T-cell (primary cell): Measurements from ENCODE around the gene CASQ1. TPM values are rescaled to one million over a fixed set of nuclear protein-coding genes. Genes with fewer than 3 reads are reported as not detected.

Experiments
- ATAC-seq, 4 experiments: fragments of 200-7000 bp in 3 of 4; fragments of 150-1000 bp in 1 of 4; cut with Tn5 transposase; replicated peaks in 1 of 4; 1 replicate in 3 of 4; 2 replicates in 1 of 4; pipeline ENCODE4 v1.10.0; 2021; ENCODE audit warnings: moderate library complexity in 3 of 4, mild to moderate bottlenecking in 2 of 4, moderate number of reproducible peaks in 1 of 4
- CTCF ChIA-PET, 2 donors: fragments of 300-600 bp; sonication (Branson Sonifier 250); formaldehyde crosslinking; loops; one replicate each; lab custom pipeline; 2022; ENCODE audit warnings: antibody characterized with exemption in 2 of 2; lab: Charles Lee
- POLR2A ChIA-PET, 2 donors: fragments of 300-600 bp; sonication (Branson Sonifier 250); formaldehyde crosslinking; loops; one replicate each; lab custom pipeline; 2022; ENCODE audit warnings: antibody characterized with exemption in 2 of 2; lab: Charles Lee
- DNase-seq, 35 experiments: peaks; one replicate each; pipeline versions ENCODE4 v3.0.0 to v3.0.0-alpha.2; 2013 to 2023
- H3K27ac ChIP-seq: one replicate; pipeline ENCODE4 v1.5.1; 2013; ENCODE audit warnings: low read length
- H3K27me3 ChIP-seq, 2 experiments: replicated peaks in 1 of 2; 1 replicate in 1 of 2; 2 replicates in 1 of 2; pipeline versions ENCODE4 v1.6.1 to v1.7.0; 2013; ENCODE audit warnings: low read length in 1 of 2, mixed read lengths in 1 of 2; ENCODE audit not compliant: control insufficient read depth in 2 of 2, insufficient read depth in 2 of 2; ENCODE audit errors: extremely low read depth in 1 of 2
- H3K36me3 ChIP-seq, 2 donors: 1 replicate in 1 of 2; 2 replicates in 1 of 2; pipeline versions ENCODE4 v1.6.1 to v1.7.0; 2013; ENCODE audit warnings: low read length in 1 of 2; ENCODE audit not compliant: control insufficient read depth in 2 of 2, insufficient read depth in 1 of 2; ENCODE audit errors: extremely low read depth in 1 of 2
- H3K4me1 ChIP-seq, 2 experiments: 1 replicate in 1 of 2; 2 replicates in 1 of 2; pipeline versions ENCODE4 v1.6.1 to v1.7.0; 2013; ENCODE audit warnings: low read length in 2 of 2, mixed read lengths in 1 of 2; ENCODE audit not compliant: insufficient read depth in 2 of 2, control insufficient read depth in 1 of 2; ENCODE audit errors: extremely low read depth in 1 of 2
- H3K4me3 ChIP-seq, 2 donors: 1 replicate in 1 of 2; 2 replicates in 1 of 2; pipeline versions ENCODE4 v1.5.1 to v1.7.0; 2013; ENCODE audit warnings: mild to moderate bottlenecking in 2 of 2, low read length in 1 of 2, moderate library complexity in 1 of 2; ENCODE audit not compliant: control insufficient read depth in 1 of 2; ENCODE audit errors: extremely low read depth in 1 of 2
- H3K9me3 ChIP-seq: 2 replicates; pipeline ENCODE4 v1.7.0; 2013
- H3K27ac Mint-ChIP-seq, 2 donors: one replicate each; pipeline ENCODE4 v1.8.0; 2020 to 2021; ENCODE audit warnings: mild to moderate bottlenecking in 2 of 2, mixed read lengths in 2 of 2
- H3K27me3 Mint-ChIP-seq, 2 donors: one replicate each; pipeline ENCODE4 v1.8.0; 2021 to 2022; ENCODE audit warnings: mixed read lengths in 2 of 2
- H3K36me3 Mint-ChIP-seq: one replicate; pipeline ENCODE4 v1.8.0; 2021; ENCODE audit warnings: mixed read lengths
- H3K4me1 Mint-ChIP-seq, 3 donors: one replicate each; pipeline ENCODE4 v1.8.0; 2020 to 2022; ENCODE audit warnings: mixed read lengths in 3 of 3, mild to moderate bottlenecking in 1 of 3
- H3K4me3 Mint-ChIP-seq, 3 donors: one replicate each; pipeline ENCODE4 v1.8.0; 2020 to 2022; ENCODE audit warnings: mild to moderate bottlenecking in 3 of 3, mixed read lengths in 3 of 3, moderate library complexity in 3 of 3
- H3K9me3 Mint-ChIP-seq, 3 donors: one replicate each; pipeline ENCODE4 v1.8.0; 2020 to 2022; ENCODE audit warnings: mixed read lengths in 3 of 3
- whole genome bisulfite sequencing: methylation state at CpG from one replicate; pipeline ENCODE4 v1.1.5; 2013; ENCODE audit warnings: missing lambda C conversion rate; ENCODE audit not compliant: insufficient coverage; 5-methylcytosine and 5-hydroxymethylcytosine counted together
- total RNA-seq, 35 experiments: library from RNA in 6 of 35; stranded (reverse) in 6 of 35; fragments of 120-200 nt in 1 of 35; gene quantifications; one replicate each; pipeline versions ENCODE4 v1.2.1 to v1.2.4 and lab custom pipeline; 2013 to 2026

The CASQ1 gene
- total RNA-seq, 5 donors from 2014 or later (not counting 1 experiment from before 2014, with no cell fraction given) = not detected

DNA sequence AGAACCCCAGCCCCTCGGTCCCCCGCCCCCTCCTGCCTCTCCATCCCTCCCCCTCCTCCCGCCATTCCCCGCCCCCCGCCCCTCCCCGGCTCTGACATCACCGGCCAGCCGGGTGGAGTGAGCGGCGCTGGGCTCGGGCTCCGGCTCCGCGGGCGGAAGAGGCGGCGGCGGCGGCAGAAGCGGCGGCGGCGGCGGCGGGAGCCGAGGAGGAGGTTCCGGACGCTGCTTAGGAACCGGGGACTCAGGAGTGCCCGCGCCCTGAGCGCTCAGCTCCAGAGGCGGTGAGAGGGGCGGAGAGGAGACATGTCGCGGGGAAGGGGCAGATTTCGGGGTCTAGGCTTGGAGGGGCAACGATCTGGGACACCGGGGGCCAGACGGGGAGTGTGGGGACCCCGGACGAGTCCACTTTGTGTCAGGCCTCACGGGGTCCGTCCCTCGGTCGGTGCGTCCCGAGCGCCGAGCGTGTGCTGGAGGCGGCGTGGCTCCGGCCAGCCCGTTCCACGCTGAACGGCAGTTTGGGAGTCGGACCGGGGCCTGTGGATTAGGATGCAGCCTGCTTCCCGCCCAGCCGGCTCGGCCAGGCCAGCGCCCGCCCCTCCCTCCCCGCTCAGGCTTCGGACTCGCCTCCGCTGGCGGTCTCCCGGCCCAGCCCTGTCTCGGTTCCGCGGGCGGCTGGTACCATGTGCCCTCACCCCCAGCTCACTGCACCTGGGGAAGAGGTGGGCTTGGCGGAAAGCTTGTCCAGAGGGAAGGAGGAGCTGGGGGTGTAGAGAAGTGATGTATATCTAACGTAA, 15.1 kb downstream of the CASQ1 start, which contains the start of gene PEA15:
TSS of gene PEA15 (plus strand) at position 143 of the 794 bp plus-strand sequence. CDS start 6,161 bp downstream, outside the sequence.
- H3K27ac Mint-ChIP-seq = peak within 1 kb of the TSS; percentile 87 to 92
- H3K9me3 ChIP-seq = no peaks in the 10 kb centered on the region
- peaks cover 2 to 3% of the 10 kb centered on the region in 2 donors for H3K36me3 ChIP-seq
- H3K27me3 ChIP-seq = no peaks in the 10 kb centered on the region
- ChIA-PET CTCF (interaction anchor here in 1 of 2 donors (0.7 kb wide), 1 partner anchor 1678 kb away, joined by 3 read pairs; no protein-coding TSS in a partner anchor), POLR2A (interaction anchor here (0.6 to 0.7 kb wide), 3 partner anchors 23 to 281 kb away, joined by 3 to 4 read pairs (median 3); no protein-coding TSS in a partner anchor)
- H3K27ac ChIP-seq = peak within 1 kb of the TSS; percentile 81
- peak within 1 kb of the TSS; percentile 82 to 86 (median 85) for H3K4me3 Mint-ChIP-seq
- peak; percentile 83 to 91 (median 86) for ATAC-seq
- DNase-seq = peak; percentile 17 to 79 (median 47)
- H3K27me3 Mint-ChIP-seq = no peaks in the 10 kb centered on the region
- no peaks in the 10 kb centered on the region for H3K9me3 Mint-ChIP-seq
- peaks cover 2 to 25% of the 10 kb centered on the region in 2 experiments for H3K4me1 ChIP-seq
- H3K36me3 Mint-ChIP-seq = no peaks in the 10 kb centered on the region
- peak within 1 kb of the TSS; percentile 90 to 98 for H3K4me3 ChIP-seq
- peaks cover 41 to 43% (median 41%) of the 10 kb centered on the region in 3 donors for H3K4me1 Mint-ChIP-seq
- whole genome bisulfite sequencing = under 1% methylated on average over 57 of the region's 76 CpGs

DNA sequence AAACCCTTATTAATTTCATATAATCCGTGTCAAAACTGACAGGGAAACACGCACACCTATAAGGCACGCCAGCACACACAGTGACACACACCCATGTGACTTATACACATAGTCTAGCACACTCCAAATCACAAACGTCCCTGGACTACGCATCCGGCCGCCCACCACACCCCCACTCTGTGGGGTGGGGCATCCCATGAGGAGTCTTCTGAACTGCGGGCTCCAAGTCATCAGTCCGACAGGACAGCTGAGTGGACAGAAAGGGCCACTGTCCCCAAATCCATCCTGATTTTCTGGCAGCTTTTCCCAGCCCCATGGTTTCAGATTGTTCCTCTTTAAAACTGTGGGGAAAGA, 15.6 kb downstream of the CASQ1 start:
- no peaks in the 10 kb centered on the region for H3K36me3 Mint-ChIP-seq
- H3K27me3 Mint-ChIP-seq = no peaks in the 10 kb centered on the region
- H3K4me1 Mint-ChIP-seq = peaks cover 41 to 43% (median 41%) of the 10 kb centered on the region in 3 donors
- POLR2A ChIA-PET = interaction anchor here (0.6 to 0.7 kb wide), 3 partner anchors 54 to 282 kb away, joined by 3 to 4 read pairs (median 4); no protein-coding TSS in a partner anchor
- Histone ChIP-seq H3K4me1 (peaks cover 2 to 25% of the 10 kb centered on the region in 2 experiments), H3K4me3 (peak overlapping the region; percentile 90 to 98), H3K27me3 (no peaks in the 10 kb centered on the region), H3K9me3 (no peaks in the 10 kb centered on the region), H3K27ac (peak overlapping the region; percentile 81), H3K36me3 (peaks cover 2 to 3% of the 10 kb centered on the region in 2 donors)
- ATAC-seq (peak; percentile 50 to 64 (median 60)), DNase-seq (peak in 30 of 35 experiments; percentile 8 to 68 (median 28))
- peak overlapping the region; percentile 87 to 92 for H3K27ac Mint-ChIP-seq
- H3K9me3 Mint-ChIP-seq = no peaks in the 10 kb centered on the region
- CTCF ChIA-PET = interaction anchor here in 1 of 2 donors (0.7 kb wide), 1 partner anchor 1679 kb away, joined by 3 read pairs; no protein-coding TSS in a partner anchor
- H3K4me3 Mint-ChIP-seq = peak overlapping the region; percentile 82 to 86 (median 85)
- WGBS = 20% methylated on average over 7 of the region's 9 CpGs

DNA sequence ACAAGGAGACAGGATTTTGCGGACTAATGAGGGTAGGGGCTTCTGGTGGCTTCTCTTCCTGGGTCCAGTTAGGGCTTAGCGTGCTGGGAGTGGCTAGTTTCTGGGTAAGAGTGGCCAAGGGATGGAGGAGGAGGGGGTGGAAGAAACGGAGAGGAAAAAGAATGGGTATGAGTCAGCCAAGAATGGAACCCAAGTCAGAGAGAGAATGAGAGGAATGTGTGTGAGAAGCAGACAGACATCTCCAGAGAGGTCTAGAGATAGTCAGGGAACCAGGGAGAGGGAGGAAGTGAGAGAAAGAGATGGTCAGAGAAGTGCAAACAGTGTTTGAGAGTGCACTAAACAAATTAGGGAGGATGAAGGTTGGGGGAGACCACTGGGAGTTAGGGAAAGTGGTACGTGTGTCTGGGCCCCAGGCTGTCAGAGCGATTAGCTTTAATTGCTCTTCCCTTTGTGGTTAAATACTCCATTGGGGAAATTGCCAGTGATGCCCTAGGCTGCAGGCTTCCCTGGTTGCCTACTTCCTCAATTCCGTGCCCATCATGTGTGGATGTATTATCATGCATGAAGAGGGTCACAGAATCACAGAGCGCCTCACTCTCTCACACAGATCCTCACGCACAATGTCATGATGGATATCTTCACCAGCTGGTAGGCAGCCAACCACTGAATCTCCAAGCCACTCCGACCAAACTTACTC, 16.2 kb downstream of the CASQ1 start:
- no peaks in the 10 kb centered on the region for H3K9me3 ChIP-seq
- Mint-ChIP-seq H3K27ac (peak overlapping the region; percentile 87 to 92), H3K4me1 (peaks cover 41 to 43% (median 41%) of the 10 kb centered on the region in 3 donors), H3K27me3 (no peaks in the 10 kb centered on the region), H3K4me3 (peak overlapping the region; percentile 82 to 86 (median 85)), H3K36me3 (no peaks in the 10 kb centered on the region), H3K9me3 (no peaks in the 10 kb centered on the region)
- ATAC-seq (no peak), DNase-seq (no peak)
- H3K4me1 ChIP-seq = peaks cover 2 to 25% of the 10 kb centered on the region in 2 experiments
- H3K36me3 ChIP-seq = peaks cover 7 to 8% of the 10 kb centered on the region in 2 donors
- ChIA-PET CTCF (interaction anchor here in 1 of 2 donors (0.7 kb wide), 1 partner anchor 1679 kb away, joined by 3 read pairs; no protein-coding TSS in a partner anchor), POLR2A (interaction anchor here (0.6 to 0.7 kb wide), 3 partner anchors 54 to 282 kb away, joined by 3 to 4 read pairs (median 4); no protein-coding TSS in a partner anchor)
- H3K27me3 ChIP-seq = no peaks in the 10 kb centered on the region
- H3K4me3 ChIP-seq = no peak overlapping the region
- 68% methylated on average over 3 of the region's 9 CpGs for WGBS
- peak overlapping the region; percentile 81 for H3K27ac ChIP-seq

DNA sequence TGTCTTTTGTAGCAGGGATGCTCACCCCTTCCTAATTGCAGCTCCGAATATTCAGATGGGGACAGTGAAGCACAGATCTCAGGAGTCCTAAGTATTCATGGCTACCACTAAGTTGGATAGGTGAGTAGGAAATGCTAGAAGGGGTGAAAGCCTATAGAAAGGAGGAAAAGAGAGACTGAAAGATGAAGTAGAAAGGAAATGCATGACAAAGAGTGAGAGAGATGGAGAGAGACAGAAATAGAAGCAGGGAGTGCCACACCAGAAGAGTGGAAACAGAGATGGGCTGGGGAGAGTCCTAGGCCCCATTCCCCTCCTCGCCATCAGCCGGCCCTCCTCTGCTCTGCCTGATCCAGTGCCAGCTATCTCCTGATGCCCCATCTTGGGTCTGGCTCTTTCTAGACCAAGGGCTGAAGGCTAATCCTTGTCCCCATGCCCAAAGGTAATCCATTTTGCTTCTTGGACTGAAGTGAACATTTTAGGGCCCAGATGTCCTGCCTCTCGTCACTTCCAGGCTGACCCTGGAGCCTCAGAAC, 16.8 kb downstream of the CASQ1 start:
- H3K4me1 Mint-ChIP-seq = peaks cover 41 to 43% (median 41%) of the 10 kb centered on the region in 3 donors
- H3K36me3 Mint-ChIP-seq = peaks cover 2% of the 10 kb centered on the region
- CTCF ChIA-PET = interaction anchor here in 1 of 2 donors (0.8 kb wide), 1 partner anchor 45 kb away, joined by 3 read pairs; no protein-coding TSS in a partner anchor
- H3K27me3 Mint-ChIP-seq = no peaks in the 10 kb centered on the region
- H3K27me3 ChIP-seq = no peaks in the 10 kb centered on the region
- no peak for ATAC-seq
- H3K9me3 ChIP-seq = no peaks in the 10 kb centered on the region
- peaks cover 2 to 25% of the 10 kb centered on the region in 2 experiments for H3K4me1 ChIP-seq
- DNase-seq = no peak
- peak overlapping the region; percentile 82 to 86 (median 85) for H3K4me3 Mint-ChIP-seq
- no peak overlapping the region for H3K4me3 ChIP-seq
- no peak overlapping the region for H3K27ac ChIP-seq
- peak overlapping the region; percentile 12 to 87 for H3K27ac Mint-ChIP-seq
- no peaks in the 10 kb centered on the region for H3K9me3 Mint-ChIP-seq
- POLR2A ChIA-PET = interaction anchor here in 1 of 2 donors (0.5 kb wide), 1 partner anchor 1190 kb away, joined by 4 read pairs; no protein-coding TSS in a partner anchor
- H3K36me3 ChIP-seq = peaks cover 7 to 14% of the 10 kb centered on the region in 2 donors
- WGBS = 100% methylated on average over 2 of the region's 4 CpGs

DNA sequence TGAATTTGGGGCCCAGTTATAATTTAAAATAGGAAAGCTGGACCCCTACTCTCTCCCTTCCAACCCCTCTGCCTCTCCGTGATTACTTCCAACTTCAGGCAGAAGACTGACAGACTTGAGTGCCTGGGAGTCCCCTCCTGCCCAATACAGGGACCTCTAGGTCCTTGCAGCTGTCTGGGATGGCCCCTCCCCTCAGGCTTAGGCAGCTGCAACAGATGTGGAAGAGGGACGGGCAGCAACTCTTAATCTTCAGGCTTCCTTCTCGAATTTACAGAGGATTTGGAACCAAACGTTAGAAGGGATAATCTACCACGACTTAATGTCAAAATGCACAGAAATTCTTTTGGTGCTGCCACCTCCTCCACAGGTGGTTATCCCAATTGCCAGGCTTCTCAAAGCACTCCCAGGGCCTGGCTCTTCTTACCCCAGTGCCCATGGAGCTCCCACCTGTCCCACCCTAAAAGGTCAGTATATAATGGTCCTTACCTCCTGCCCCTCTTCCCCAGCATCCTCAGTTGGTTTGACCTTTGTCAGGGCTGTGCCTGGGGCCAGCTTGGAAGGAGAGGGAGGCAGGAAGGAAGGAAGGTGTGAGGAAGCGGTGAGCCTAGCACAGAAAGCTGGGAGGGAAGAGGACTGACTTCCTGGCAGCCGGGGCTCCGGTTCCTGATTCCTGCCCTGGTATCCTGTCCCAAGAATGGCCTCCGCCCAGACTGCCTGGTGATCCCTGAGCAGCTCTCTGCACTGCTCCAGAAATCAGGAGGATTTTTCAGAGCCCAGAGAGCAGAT, 17.6 kb downstream of the CASQ1 start:
- H3K4me3 ChIP-seq = no peak overlapping the region
- Mint-ChIP-seq H3K4me1 (peaks cover 41 to 43% (median 41%) of the 10 kb centered on the region in 3 donors), H3K27me3 (no peaks in the 10 kb centered on the region), H3K36me3 (peaks cover 6% of the 10 kb centered on the region), H3K27ac (peak overlapping the region; percentile 70 to 87), H3K4me3 (no peak overlapping the region), H3K9me3 (no peaks in the 10 kb centered on the region)
- ChIA-PET POLR2A (interaction anchor here in 1 of 2 donors (0.5 kb wide), 1 partner anchor 1189 kb away, joined by 4 read pairs; no protein-coding TSS in a partner anchor), CTCF (interaction anchor here in 1 of 2 donors (0.8 to 1.1 kb wide), 2 partner anchors 17 to 44 kb away, joined by 3 to 5 read pairs; no protein-coding TSS in a partner anchor)
- H3K36me3 ChIP-seq = peaks cover 11 to 21% of the 10 kb centered on the region in 2 donors
- H3K27me3 ChIP-seq = no peaks in the 10 kb centered on the region
- H3K4me1 ChIP-seq = peaks cover 2 to 25% of the 10 kb centered on the region in 2 experiments
- ATAC-seq (no peak), DNase-seq (no peak)
- no peaks in the 10 kb centered on the region for H3K9me3 ChIP-seq
- H3K27ac ChIP-seq = no peak overlapping the region
- WGBS = 90% methylated on average over 4 of the region's 9 CpGs
